SU-DHL-6 (cell line): ENCODE data around the gene SERPINB3.

Experiments
- EZH2phosphoT487 ChIP-seq: fragments of 200-600 bp; sonication (generic), shearing (Covaris generic); conservative IDR thresholded peaks from 2 replicates; pipeline ENCODE4 v1.6.1; 2018; ENCODE audit warnings: mild to moderate bottlenecking, antibody characterized with exemption, low read length, moderate library complexity, mixed read lengths
- TF ChIP-seq, protein P1 (sequence below): fragments of 200-600 bp; sonication (generic); IDR thresholded peaks from one replicate; pipeline ENCODE4 v1.5.1; 2017; ENCODE audit warnings: antibody characterized with exemption, mild to moderate bottlenecking, low read length, moderate library complexity; ENCODE audit not compliant: insufficient read depth, poor library complexity, severe bottlenecking

DNA sequence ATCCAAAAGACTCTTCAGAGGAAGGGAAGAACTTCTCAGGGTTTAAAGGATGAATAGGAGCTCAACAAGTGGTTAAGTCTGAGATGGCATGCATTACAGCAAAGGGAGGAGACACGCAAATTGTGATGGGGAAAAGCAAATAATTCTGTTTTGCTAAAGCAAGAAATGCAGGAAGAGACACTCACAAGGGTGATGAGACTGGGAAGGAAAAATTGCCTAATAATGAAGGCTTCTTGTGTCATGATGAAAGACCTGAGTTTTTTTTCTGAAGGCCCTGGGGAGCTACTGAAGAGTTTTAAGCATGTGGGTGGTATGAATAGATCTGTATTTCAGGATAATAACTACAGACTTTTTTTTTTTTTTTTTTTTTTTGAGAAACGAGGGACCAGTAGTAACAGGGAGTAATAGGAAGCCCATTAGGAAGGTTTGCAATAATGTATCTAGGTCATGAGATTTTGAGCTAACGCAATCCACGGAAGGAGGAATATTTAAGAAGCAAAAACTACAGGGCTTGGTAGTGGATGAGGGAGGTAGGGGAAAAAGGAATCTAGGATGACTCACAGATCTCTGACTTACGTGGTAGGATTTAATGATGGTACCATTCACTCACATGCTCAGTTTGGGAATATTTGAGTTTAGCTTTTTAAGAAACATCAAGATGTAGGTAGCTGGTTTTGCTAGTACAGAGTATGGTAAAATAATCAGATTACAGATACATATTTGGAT, 16.0 kb upstream of the SERPINB3 start:
- TF ChIP-seq, protein P1, sequence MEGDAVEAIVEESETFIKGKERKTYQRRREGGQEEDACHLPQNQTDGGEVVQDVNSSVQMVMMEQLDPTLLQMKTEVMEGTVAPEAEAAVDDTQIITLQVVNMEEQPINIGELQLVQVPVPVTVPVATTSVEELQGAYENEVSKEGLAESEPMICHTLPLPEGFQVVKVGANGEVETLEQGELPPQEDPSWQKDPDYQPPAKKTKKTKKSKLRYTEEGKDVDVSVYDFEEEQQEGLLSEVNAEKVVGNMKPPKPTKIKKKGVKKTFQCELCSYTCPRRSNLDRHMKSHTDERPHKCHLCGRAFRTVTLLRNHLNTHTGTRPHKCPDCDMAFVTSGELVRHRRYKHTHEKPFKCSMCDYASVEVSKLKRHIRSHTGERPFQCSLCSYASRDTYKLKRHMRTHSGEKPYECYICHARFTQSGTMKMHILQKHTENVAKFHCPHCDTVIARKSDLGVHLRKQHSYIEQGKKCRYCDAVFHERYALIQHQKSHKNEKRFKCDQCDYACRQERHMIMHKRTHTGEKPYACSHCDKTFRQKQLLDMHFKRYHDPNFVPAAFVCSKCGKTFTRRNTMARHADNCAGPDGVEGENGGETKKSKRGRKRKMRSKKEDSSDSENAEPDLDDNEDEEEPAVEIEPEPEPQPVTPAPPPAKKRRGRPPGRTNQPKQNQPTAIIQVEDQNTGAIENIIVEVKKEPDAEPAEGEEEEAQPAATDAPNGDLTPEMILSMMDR, result no peak
- TF ChIP-seq EZH2phosphoT487, result no peak
